MCF 10A (cell line): ENCODE results near the gene CBARP. TPM values are rescaled to one million over a fixed set of nuclear protein-coding genes. Genes with fewer than 3 reads are reported as not detected.
A peak's percentile ranks its signal among the peaks of the same experiment; 100 is the strongest.

Experiments
- BruUV-seq: library from RNA; stranded (reverse); fragments of 400-500 nt; replicated peaks from 2 replicates; lab custom pipeline; 2021; lab: Mats Ljungman, UMichigan
- CTCF ChIA-PET: fragments of 300-600 bp; sonication (Branson Sonifier 250); formaldehyde crosslinking; extraction: SDS; loops from one replicate; lab custom pipeline; 2021; ENCODE audit warnings: antibody characterized with exemption, inconsistent platforms; lab: Yijun Ruan, JAX
- POLR2A ChIA-PET: fragments of 300-600, 350-650 bp; sonication (Branson Sonifier 250); formaldehyde crosslinking; extraction: SDS; loops from one replicate; lab custom pipeline; 2020; ENCODE audit warnings: antibody characterized with exemption, inconsistent platforms; lab: Yijun Ruan, JAX
- DNase-seq: peaks from one replicate; pipeline ENCODE4 v3.0.0-alpha.2; 2018; ENCODE audit not compliant: unreplicated experiment
- H3K27ac Mint-ChIP-seq: one replicate; pipeline ENCODE4 v1.8.0; 2022; ENCODE audit warnings: mild to moderate bottlenecking, low read depth, mixed read lengths; ENCODE audit not compliant: unreplicated experiment
- H3K27me3 Mint-ChIP-seq: one replicate; pipeline ENCODE4 v1.8.0; 2022; ENCODE audit warnings: mixed read lengths; ENCODE audit not compliant: insufficient read depth, unreplicated experiment
- H3K36me3 Mint-ChIP-seq: one replicate; pipeline ENCODE4 v1.8.0; 2022; ENCODE audit warnings: mild to moderate bottlenecking, moderate library complexity, mixed read lengths; ENCODE audit not compliant: insufficient read depth, unreplicated experiment
- H3K4me1 Mint-ChIP-seq: one replicate; pipeline ENCODE4 v1.8.0; 2022; ENCODE audit warnings: mixed read lengths; ENCODE audit not compliant: insufficient read depth, unreplicated experiment
- H3K4me3 Mint-ChIP-seq: one replicate; pipeline ENCODE4 v1.8.0; 2022; ENCODE audit warnings: mild to moderate bottlenecking, moderate library complexity, mixed read lengths; ENCODE audit not compliant: unreplicated experiment
- H3K9me3 Mint-ChIP-seq: one replicate; pipeline ENCODE4 v1.8.0; 2022; ENCODE audit warnings: mixed read lengths; ENCODE audit not compliant: unreplicated experiment
- CTCF ChIP-seq: fragments of 200-600 bp; IDR thresholded peaks from one replicate; pipeline ENCODE4 v1.8.0; 2022; ENCODE audit warnings: antibody characterized with exemption, mild to moderate bottlenecking; ENCODE audit not compliant: unreplicated experiment
- intact Hi-C: fragments of 100-400 bp; cut with micrococcal nuclease; formaldehyde crosslinking; loops from 2 replicates; pipeline ENCODE4 v1.14.1; 2022
- total RNA-seq: library from RNA; stranded (reverse); gene quantifications from 2 replicates; pipeline ENCODE4 v1.2.3, GENCODE V29; 2022

CBARP gene
- total RNA-seq, 1 experiment from 2014 or later = 7.0 TPM

DNA sequence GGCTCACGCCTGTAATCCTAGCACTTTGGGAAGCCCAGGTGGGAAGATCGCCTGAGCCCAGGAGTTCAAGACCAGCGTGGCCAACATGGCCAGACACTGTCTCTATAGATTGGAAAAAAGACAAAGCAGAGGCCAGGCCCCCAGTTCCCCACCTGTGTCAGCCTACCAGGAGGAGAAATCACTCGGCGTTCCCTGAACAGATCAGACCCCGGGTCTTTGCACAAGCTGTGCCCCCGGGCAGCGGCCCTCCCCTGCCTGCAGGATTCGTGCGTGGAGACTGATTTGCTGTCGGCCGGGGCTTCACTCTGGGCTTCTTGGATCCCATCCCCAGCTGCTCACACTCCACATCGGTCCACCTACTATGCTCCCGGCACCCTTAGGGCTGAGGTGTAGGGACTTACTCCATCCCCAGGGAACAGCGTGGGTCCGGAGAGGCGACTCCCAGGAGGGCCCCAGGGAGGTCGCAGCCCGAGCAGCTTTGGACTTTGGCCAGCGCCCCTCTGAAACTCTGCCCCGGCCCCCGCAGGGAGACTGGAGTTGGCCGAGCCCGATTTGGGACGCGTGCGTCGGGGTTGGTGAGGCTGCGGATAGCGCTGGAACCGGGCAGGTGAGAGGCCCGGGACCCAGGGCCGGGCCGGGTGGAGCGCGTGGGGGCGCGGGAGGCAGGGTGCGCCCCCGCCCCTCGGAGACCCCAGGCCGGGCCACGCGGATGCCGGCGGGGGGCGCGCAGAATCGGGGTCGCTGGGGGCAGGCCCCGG is 47.4 kb upstream of the CBARP start:
- ChIA-PET POLR2A (interaction anchor here (0.7 kb wide), 1 partner anchor 560 kb away, joined by 3 read pairs; no protein-coding TSS in a partner anchor), CTCF (interaction anchor here (0.8 kb wide), 1 partner anchor 31 kb away, joined by 4 read pairs; no protein-coding TSS in a partner anchor)
- Mint-ChIP-seq H3K27me3 (peaks cover 27% of the 10 kb centered on the region), H3K27ac (no peak overlapping the region), H3K36me3 (peaks cover 2% of the 10 kb centered on the region), H3K4me1 (peaks cover 2% of the 10 kb centered on the region), H3K4me3 (peak overlapping the region; percentile 40), H3K9me3 (no peaks in the 10 kb centered on the region)
- DNase-seq = no peak
- intact Hi-C loops = loop anchor here (5.0 kb wide), 1 partner anchor 77 kb away; no protein-coding TSS in a partner anchor
- no TSS peak for BruUV-seq
- TF ChIP-seq CTCF = no peak

DNA sequence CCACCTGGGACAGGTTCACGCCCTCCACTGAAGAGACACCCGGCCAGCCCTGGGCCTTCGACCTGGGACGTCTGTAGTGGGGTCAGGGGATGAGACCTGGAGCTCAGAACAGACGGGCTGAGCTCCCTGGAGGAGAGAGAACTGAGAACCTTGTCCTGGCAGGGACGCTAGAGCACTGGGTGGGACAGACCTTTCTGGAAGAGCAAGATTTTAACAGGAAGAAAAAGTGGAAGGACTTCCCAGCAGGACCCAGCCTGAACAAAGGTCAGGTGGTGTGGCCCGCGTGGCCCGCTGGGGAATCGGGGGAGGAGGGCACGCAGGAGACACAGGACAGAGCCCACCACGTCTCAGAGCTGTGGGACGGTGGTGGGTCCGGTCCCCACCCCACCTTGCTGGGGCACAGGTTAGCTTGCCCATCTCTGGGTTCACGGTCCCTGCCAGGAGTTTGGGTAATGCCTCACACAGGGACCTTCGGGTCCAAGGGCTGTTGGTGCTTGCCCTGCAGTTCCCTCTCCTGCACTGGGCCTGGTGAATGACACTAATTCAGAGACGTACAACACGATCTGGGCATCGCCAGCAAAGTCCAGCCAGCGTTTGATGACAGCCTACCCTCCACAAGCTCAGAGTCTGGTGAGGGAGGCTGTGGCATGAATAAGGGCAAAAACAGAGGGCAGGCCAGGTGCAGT is 46.6 kb upstream of the CBARP start:
- H3K4me1 Mint-ChIP-seq = peaks cover 6% of the 10 kb centered on the region
- H3K27ac Mint-ChIP-seq = no peak overlapping the region
- no peaks in the 10 kb centered on the region for H3K9me3 Mint-ChIP-seq
- no TSS peak for BruUV-seq
- peaks cover 27% of the 10 kb centered on the region for H3K27me3 Mint-ChIP-seq
- POLR2A ChIA-PET = interaction anchor here (0.7 kb wide), 1 partner anchor 561 kb away, joined by 3 read pairs; no protein-coding TSS in a partner anchor
- CTCF ChIA-PET = interaction anchor here (0.8 kb wide), 1 partner anchor 32 kb away, joined by 4 read pairs; no protein-coding TSS in a partner anchor
- no peak for DNase-seq
- peak overlapping the region; percentile 40 for H3K4me3 Mint-ChIP-seq
- H3K36me3 Mint-ChIP-seq = peaks cover 9% of the 10 kb centered on the region
- TF ChIP-seq CTCF = no peak
- intact Hi-C loops = loop anchor here (5.0 kb wide), 1 partner anchor 78 kb away; no protein-coding TSS in a partner anchor

GRCh38 chr19:1283917-1284292 is 46.1 kb upstream of the CBARP start:
- BruUV-seq = no TSS peak
- H3K9me3 Mint-ChIP-seq = no peaks in the 10 kb centered on the region
- H3K36me3 Mint-ChIP-seq = peaks cover 10% of the 10 kb centered on the region
- no peak overlapping the region for H3K4me3 Mint-ChIP-seq
- no peak for TF ChIP-seq CTCF
- DNase-seq = no peak
- peaks cover 27% of the 10 kb centered on the region for H3K27me3 Mint-ChIP-seq
- ChIA-PET CTCF (no interaction called here), POLR2A (no interaction called here)
- intact Hi-C loops = loop anchor here (5.0 kb wide), 1 partner anchor 78 kb away; no protein-coding TSS in a partner anchor
- H3K4me1 Mint-ChIP-seq = peaks cover 6% of the 10 kb centered on the region
- no peak overlapping the region for H3K27ac Mint-ChIP-seq
